ENCODE measurements around the gene GP2.

DNA sequence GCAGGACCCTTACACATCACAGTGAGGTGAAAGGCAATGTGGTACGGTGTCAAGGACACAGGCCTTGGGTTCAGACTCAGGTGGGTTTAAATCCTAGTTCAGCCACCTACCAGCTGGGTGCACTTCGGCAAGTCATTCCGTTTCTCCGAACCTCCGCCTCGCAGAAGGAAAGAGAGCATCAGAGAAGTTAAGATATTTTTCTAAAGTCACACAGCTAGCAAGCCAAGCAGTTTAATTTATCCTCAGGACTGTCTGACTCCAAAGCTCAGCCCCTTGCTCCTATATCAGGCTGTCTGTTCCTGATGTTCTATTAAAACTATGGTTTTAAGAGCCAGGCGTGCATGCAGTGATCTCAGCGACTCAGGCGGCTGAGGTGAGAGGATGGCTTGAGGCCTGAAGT, 65.1 kb downstream of the GP2 start:
- TF ChIP-seq, protein P1, sequence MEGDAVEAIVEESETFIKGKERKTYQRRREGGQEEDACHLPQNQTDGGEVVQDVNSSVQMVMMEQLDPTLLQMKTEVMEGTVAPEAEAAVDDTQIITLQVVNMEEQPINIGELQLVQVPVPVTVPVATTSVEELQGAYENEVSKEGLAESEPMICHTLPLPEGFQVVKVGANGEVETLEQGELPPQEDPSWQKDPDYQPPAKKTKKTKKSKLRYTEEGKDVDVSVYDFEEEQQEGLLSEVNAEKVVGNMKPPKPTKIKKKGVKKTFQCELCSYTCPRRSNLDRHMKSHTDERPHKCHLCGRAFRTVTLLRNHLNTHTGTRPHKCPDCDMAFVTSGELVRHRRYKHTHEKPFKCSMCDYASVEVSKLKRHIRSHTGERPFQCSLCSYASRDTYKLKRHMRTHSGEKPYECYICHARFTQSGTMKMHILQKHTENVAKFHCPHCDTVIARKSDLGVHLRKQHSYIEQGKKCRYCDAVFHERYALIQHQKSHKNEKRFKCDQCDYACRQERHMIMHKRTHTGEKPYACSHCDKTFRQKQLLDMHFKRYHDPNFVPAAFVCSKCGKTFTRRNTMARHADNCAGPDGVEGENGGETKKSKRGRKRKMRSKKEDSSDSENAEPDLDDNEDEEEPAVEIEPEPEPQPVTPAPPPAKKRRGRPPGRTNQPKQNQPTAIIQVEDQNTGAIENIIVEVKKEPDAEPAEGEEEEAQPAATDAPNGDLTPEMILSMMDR (conservative IDR thresholded peaks at IDR 0.05; ENCODE audit: low read depth, low read length), result no peak
- TF ChIP-seq USF2 (IDR thresholded peaks at IDR 0.05; ENCODE audit: low read depth, low read length) (no peak), RFX5 (IDR thresholded peaks at IDR 0.05; ENCODE audit: low read depth, low read length) (no peak), POLR2A (IDR thresholded peaks at IDR 0.05; ENCODE audit: low read depth, low read length) (no peak), SMC3 (IDR thresholded peaks at IDR 0.05; ENCODE audit: low read depth, low read length) (no peak), MXI1 (IDR thresholded peaks at IDR 0.05; ENCODE audit: borderline replicate concordance, low read depth, low read length) (no peak), RAD21 (IDR thresholded peaks at IDR 0.05; ENCODE audit: low read length) (no peak), NFE2L2 (IDR thresholded peaks at IDR 0.05; ENCODE audit: low read depth, low read length) (no peak), RCOR1 (IDR thresholded peaks at IDR 0.05; ENCODE audit: insufficient replicate concordance, low read length) (no peak), BHLHE40 (IDR thresholded peaks at IDR 0.05; ENCODE audit: low read depth, low read length) (no peak), FOS (IDR thresholded peaks at IDR 0.05; ENCODE audit: low read depth, low read length) (no peak)
- TF ChIP-seq, protein P2, sequence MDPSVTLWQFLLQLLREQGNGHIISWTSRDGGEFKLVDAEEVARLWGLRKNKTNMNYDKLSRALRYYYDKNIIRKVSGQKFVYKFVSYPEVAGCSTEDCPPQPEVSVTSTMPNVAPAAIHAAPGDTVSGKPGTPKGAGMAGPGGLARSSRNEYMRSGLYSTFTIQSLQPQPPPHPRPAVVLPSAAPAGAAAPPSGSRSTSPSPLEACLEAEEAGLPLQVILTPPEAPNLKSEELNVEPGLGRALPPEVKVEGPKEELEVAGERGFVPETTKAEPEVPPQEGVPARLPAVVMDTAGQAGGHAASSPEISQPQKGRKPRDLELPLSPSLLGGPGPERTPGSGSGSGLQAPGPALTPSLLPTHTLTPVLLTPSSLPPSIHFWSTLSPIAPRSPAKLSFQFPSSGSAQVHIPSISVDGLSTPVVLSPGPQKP (IDR thresholded peaks at IDR 0.05; ENCODE audit: borderline replicate concordance, low read depth, low read length), result no peak
